Heart left ventricle (tissue), 16 donors: ENCODE data around the gene GTF2B. TPM values are rescaled to one million over a fixed set of nuclear protein-coding genes. Genes with fewer than 3 reads are reported as not detected.
"Not testable (repeated sequence)": the region's sequence is repeated elsewhere in the genome, so short reads cannot be mapped to it uniquely, and the experiment has no call there.

Source experiments
- ATAC-seq, 4 donors: fragments of 200-7000 bp; cut with Tn5 transposase; one replicate each; pipeline ENCODE4 v1.9.1; 2020 to 2022; ENCODE audit warnings: moderate library complexity in 4 of 4, mild to moderate bottlenecking in 3 of 4, moderate number of reproducible peaks in 1 of 4
- DNase-seq, 5 donors: peaks; one replicate each; pipeline ENCODE4 v3.0.0-alpha.2; 2020
- H3K27ac ChIP-seq, 12 donors: fragments of 200-600 bp; sonication (generic) in 4 of 12; one replicate each; pipeline versions ENCODE4 v1.5.0 to v1.8.0; 2016 to 2022; ENCODE audit warnings: mild to moderate bottlenecking in 2 of 12
- H3K27me3 ChIP-seq, 9 donors: fragments of 200-600 bp; sonication (generic) in 2 of 9; one replicate each; pipeline versions ENCODE4 v1.5.1 to v1.8.0; 2016 to 2022; ENCODE audit warnings: mild to moderate bottlenecking in 3 of 9
- H3K36me3 ChIP-seq, 9 donors: fragments of 200-600 bp; sonication (generic) in 2 of 9; one replicate each; pipeline versions ENCODE4 v1.5.0 to v1.8.0; 2018 to 2022; ENCODE audit warnings: mild to moderate bottlenecking in 2 of 9
- H3K4me1 ChIP-seq, 12 donors: fragments of 200-600 bp; sonication (generic) in 4 of 12; one replicate each; pipeline versions ENCODE4 v1.5.0 to v1.8.0; 2016 to 2022; ENCODE audit warnings: mild to moderate bottlenecking in 3 of 12
- H3K4me3 ChIP-seq, 12 donors: fragments of 200-600 bp; sonication (generic) in 4 of 12; one replicate each; pipeline versions ENCODE4 v1.5.0 to v1.8.0; 2017 to 2022; ENCODE audit warnings: mild to moderate bottlenecking in 9 of 12, moderate library complexity in 4 of 12
- H3K9me3 ChIP-seq, 12 donors: fragments of 200-600 bp; sonication (generic) in 4 of 12; one replicate each; pipeline versions ENCODE4 v1.5.0 to v1.8.0; 2016 to 2022; ENCODE audit warnings: mild to moderate bottlenecking in 1 of 12
- CTCF ChIP-seq, 12 donors: fragments of 200-600 bp; sonication (generic) in 4 of 12; IDR thresholded peaks; one replicate each; pipeline versions ENCODE4 v1.5.0 to v1.8.0; 2018 to 2022; ENCODE audit warnings: antibody characterized with exemption in 12 of 12, mild to moderate bottlenecking in 5 of 12
- POLR2A ChIP-seq, 2 donors: fragments of 450-650 bp; IDR thresholded peaks; one replicate each; pipeline ENCODE4 v1.6.1; 2017; ENCODE audit warnings: antibody characterized with exemption in 2 of 2, mild to moderate bottlenecking in 2 of 2, moderate library complexity in 2 of 2
- WGBS, 4 donors: extraction: QIAGEN DNeasy Blood & Tissue Kit in 2 of 4; methylation state at CpG; one replicate each; pipeline versions ENCODE4 v1.1.5 to v1.1.7; 2013 to 2018; 5-methylcytosine and 5-hydroxymethylcytosine counted together
- intact Hi-C, 10 donors: fragments of 100-400 bp; cut with DNase I; formaldehyde crosslinking; loops; one replicate each; pipeline versions ENCODE4 v1.11.1 to v1.14.2; 2022
- polyA plus RNA-seq, 2 donors: library from polyadenylated mRNA; stranded (reverse); fragments of 200-250 nt; gene quantifications; one replicate each; pipeline ENCODE4 v1.2.3, GENCODE V29; 2013
- total RNA-seq, 9 donors: library from RNA; depleted of rRNA in 2 of 9; stranded (reverse); fragments of >200 nt in 2 of 9; fragmentation: NEBNext Ultra II Directional in 3 of 9; extraction: Animal tissue kit (Norgen Biotek cat#: 25700) in 3 of 9; gene quantifications; one replicate each; pipeline versions ENCODE4 v1.1.0 to v1.2.4, GENCODE V29; 2016 to 2023
- donor health status: ischemic (EF 13 %, LVEDD 7.1; RV severe dilation, severe dysfunction).
- donor health status: healthy with polysubstance abuse.
- donor health status: DM: no; HTN: yes; CAD: no.
- donor health status: DM: no; HTN: no; CAD: no.
- donor health status: ischemic (EF 25% LVEDD 6.9; RV normal size, moderate dysfunction).
- donor health status: ischemic (EF 25% LVEDD 5.7; RV mildly dilated, moderate dysfunction).
- donor health status: healthy.
- donor health status: DM: yes; HTN: yes; CAD: no.
- donor health status: ischemic (EF 35%, LVEDD 5.7; RV mildly dilated, moderate dysfunction).
- donor health status: nonischemic (EF 11% LVEDD 7.7; RV severe dilation, severe dysfunction).
- donor health status: DM: yes; HTN: yes; CAD: no.
- donor health status: PGD.
- donor health status: ischemic (EF 29% LVEDD 5.4; RV normal size, mild dysfunction).
- donor health status: nonischemic (EF 23%, LVEDD 6.1; RV moderate dilation, normal function).

The GTF2B gene
- total and polyA plus RNA-seq, 11 donors, result 8.3 to 18.9 (median 12.5) TPM

GRCh38 chr1:88888750-88889149, 2.6 kb downstream of the GTF2B start:
- Histone ChIP-seq H3K27me3 (no peaks in the 10 kb centered on the region), H3K36me3 (peaks cover 0 to 48% (median 37%) of the 10 kb centered on the region in 9 donors), H3K27ac (no peak overlapping the region), H3K9me3 (no peaks in the 10 kb centered on the region), H3K4me3 (peak overlapping the region in 1 of 12 donors; percentile 84), H3K4me1 (peaks cover 6 to 35% (median 19%) of the 10 kb centered on the region in 12 donors)
- ATAC-seq, result no peak
- no peak for TF ChIP-seq POLR2A (IDR thresholded peaks at IDR 0.05)
- TF ChIP-seq CTCF (IDR thresholded peaks at IDR 0.05), result no peak
- intact Hi-C loops, result no loop called here
- WGBS, 4 donors, result 77 to 79% (median 77%) methylated on average over 1 of the region's 1 CpG
- DNase-seq, result no peak

DNA sequence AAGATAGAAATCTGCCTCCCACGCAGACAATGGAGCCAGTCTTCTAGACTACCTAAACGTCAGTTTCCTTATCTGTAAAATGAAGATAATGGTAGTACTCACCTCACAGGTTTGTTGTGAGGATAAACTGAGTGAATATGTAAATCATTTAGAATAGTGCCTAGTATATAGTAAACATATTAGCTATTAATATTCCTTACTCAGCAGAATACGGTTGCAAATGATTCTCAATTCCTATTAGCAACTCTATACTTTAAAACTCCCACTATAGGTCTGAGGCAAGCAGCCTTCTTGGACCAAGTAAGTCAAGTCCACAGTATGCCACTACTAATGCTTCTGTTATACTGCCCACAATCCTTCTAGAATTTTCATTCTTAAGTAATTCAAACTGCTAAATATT, 5.4 kb downstream of the GTF2B start:
- Histone ChIP-seq H3K4me1 (peaks cover 6 to 49% (median 21%) of the 10 kb centered on the region in 12 donors), H3K27me3 (no peaks in the 10 kb centered on the region), H3K4me3 (no peak overlapping the region), H3K36me3 (peaks cover 0 to 76% (median 62%) of the 10 kb centered on the region in 9 donors), H3K9me3 (no peaks in the 10 kb centered on the region), H3K27ac (peak overlapping the region in 1 of 12 donors; percentile 19)
- no peak for TF ChIP-seq CTCF (IDR thresholded peaks at IDR 0.05)
- no peak for TF ChIP-seq POLR2A (IDR thresholded peaks at IDR 0.05)
- DNase-seq (no peak), ATAC-seq (no peak)
- intact Hi-C loops, result no loop called here
- 68 to 76% (median 73%) methylated on average over 3 of the region's 3 CpGs for WGBS, 4 donors

DNA sequence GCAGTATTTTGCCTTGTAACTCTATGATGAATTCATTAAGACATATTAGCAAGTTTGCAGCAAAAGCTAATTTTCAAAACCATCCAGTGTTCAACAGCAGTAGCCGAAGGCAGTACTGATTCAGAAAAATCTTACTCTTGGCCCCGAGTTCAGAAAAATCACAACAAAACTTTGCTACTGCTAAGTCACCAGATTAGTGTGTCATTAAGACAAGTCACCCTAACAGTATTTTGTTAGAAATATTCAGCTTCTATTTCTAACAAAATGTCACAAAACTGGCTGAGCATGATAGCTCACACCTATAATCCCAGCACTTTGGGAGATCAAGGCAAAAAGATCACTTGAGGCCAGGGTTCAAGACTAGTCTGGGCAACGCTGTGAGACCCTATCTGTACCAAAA, 8.2 kb downstream of the GTF2B start:
- no peaks in the 10 kb centered on the region for H3K27me3 ChIP-seq
- intact Hi-C loops, result no loop called here
- no peak for TF ChIP-seq CTCF (IDR thresholded peaks at IDR 0.05)
- TF ChIP-seq POLR2A (IDR thresholded peaks at IDR 0.05), result no peak
- H3K27ac ChIP-seq, result no peak overlapping the region
- no peak for DNase-seq
- ATAC-seq, result no peak
- peaks cover 0 to 96% (median 79%) of the 10 kb centered on the region in 9 donors for H3K36me3 ChIP-seq
- no peak overlapping the region for H3K4me3 ChIP-seq
- peaks cover 0 to 24% (median 4%) of the 10 kb centered on the region in 12 donors for H3K4me1 ChIP-seq
- H3K9me3 ChIP-seq, result no peaks in the 10 kb centered on the region
- 66 to 84% (median 76%) methylated on average over 3 of the region's 3 CpGs for WGBS, 4 donors

- H3K27me3 ChIP-seq, DNase-seq, H3K4me3 ChIP-seq, ATAC-seq, H3K9me3 ChIP-seq, H3K27ac ChIP-seq, intact Hi-C loops: not testable (repeated sequence)
- 54 to 69% (median 68%) methylated on average over 8 of the region's 8 CpGs for WGBS, 4 donors
- peaks cover 0 to 81% (median 62%) of the 10 kb centered on the region in 9 donors for H3K36me3 ChIP-seq
- H3K4me1 ChIP-seq, result peaks cover 0 to 36% (median 15%) of the 10 kb centered on the region in 12 donors
These were observed 10.7 kb downstream of the GTF2B start for GRCh38 chr1:88880717-88881116.

DNA sequence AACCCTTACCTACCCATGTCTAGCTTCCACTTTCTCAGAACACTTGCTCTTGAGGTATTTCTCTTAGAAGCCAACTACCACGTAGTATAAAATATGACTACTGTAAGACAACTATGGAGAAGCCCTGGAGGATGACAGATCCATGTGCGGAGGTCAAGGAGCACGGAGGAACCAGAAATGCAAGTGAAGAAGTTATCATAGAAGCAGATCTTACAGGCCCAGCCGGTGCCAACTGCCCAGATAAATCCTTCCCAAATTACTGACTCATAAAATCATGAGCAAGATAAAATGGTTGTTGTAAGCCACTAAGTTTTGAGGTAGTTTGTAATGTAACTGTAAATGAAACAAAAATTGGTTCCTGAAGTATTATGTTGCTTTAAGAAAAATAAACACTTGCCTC, 12.6 kb downstream of the GTF2B start:
- H3K4me1 ChIP-seq, result peaks cover 0 to 55% (median 17%) of the 10 kb centered on the region in 12 donors
- no peak for ATAC-seq
- intact Hi-C loops, result loop anchor here in 9 of 10 donors (5.0 to 10.0 kb wide), 4 partner anchors 76 to 694 kb away; partner anchors contain the start of gene PKN2 (in 1 of the 9)
- H3K27ac ChIP-seq, result no peak overlapping the region
- no peaks in the 10 kb centered on the region for H3K27me3 ChIP-seq
- 62 to 68% (median 67%) methylated on average over 4 of the region's 4 CpGs for WGBS, 4 donors
- peaks cover 0 to 61% (median 42%) of the 10 kb centered on the region in 9 donors for H3K36me3 ChIP-seq
- TF ChIP-seq POLR2A (IDR thresholded peaks at IDR 0.05), result no peak
- TF ChIP-seq CTCF (IDR thresholded peaks at IDR 0.05), result no peak
- no peak overlapping the region for H3K4me3 ChIP-seq
- no peak for DNase-seq
- no peaks in the 10 kb centered on the region for H3K9me3 ChIP-seq
